SU-DHL-6 (cell line): ENCODE data around the gene IFT52.
A peak's percentile ranks its signal among the peaks of the same experiment; 100 is the strongest.

Experiments
- H2AFZ ChIP-seq: fragments of 200-600 bp; sonication (generic); 2 replicates; pipeline ENCODE4 v1.6.1; 2014; ENCODE audit warnings: low read depth, mild to moderate bottlenecking, moderate library complexity, mixed read lengths, antibody characterized with exemption, low read length; ENCODE audit not compliant: severe bottlenecking
- H3F3A ChIP-seq: fragments of 200-600 bp; shearing (Covaris generic); 2 replicates; pipeline ENCODE4 v1.6.0; 2016; ENCODE audit warnings: antibody characterized with exemption, mild to moderate bottlenecking; ENCODE audit not compliant: insufficient read depth
- H3K27ac ChIP-seq: fragments of 200-600 bp; sonication (generic); 2 replicates; pipeline ENCODE4 v1.5.1; 2016; ENCODE audit warnings: low read depth, mild to moderate bottlenecking, low read length, moderate library complexity, mixed read lengths
- H3K27me3 ChIP-seq: fragments of 200-600 bp; sonication (generic), shearing (Covaris generic); 2 replicates; pipeline ENCODE4 v1.6.0; 2014; ENCODE audit warnings: mild to moderate bottlenecking, low read length
- H3K36me3 ChIP-seq: fragments of 200-600 bp; sonication (generic); 2 replicates; pipeline ENCODE4 v1.6.1; 2014; ENCODE audit warnings: mild to moderate bottlenecking, low read length, mixed read lengths
- H3K4me2 ChIP-seq: fragments of 300-600, 200-600 bp; shearing (Covaris generic), sonication (generic); 2 replicates; pipeline ENCODE4 v1.6.0; 2014; ENCODE audit warnings: low read length, low read depth, mild to moderate bottlenecking; ENCODE audit not compliant: poor library complexity, severe bottlenecking
- H3K4me3 ChIP-seq: fragments of 200-600 bp; sonication (generic); 2 replicates; pipeline ENCODE4 v1.5.1; 2014; ENCODE audit warnings: antibody characterized with exemption, low read length, mild to moderate bottlenecking, mixed read lengths; ENCODE audit not compliant: insufficient read depth, poor library complexity, severe bottlenecking
- H3K79me2 ChIP-seq: fragments of 200-600 bp; sonication (generic); 2 replicates; pipeline ENCODE4 v1.6.1; 2014; ENCODE audit warnings: mild to moderate bottlenecking, low read length, moderate library complexity; ENCODE audit not compliant: insufficient read depth
- H3K9ac ChIP-seq: fragments of 200-600 bp; sonication (generic); 2 replicates; pipeline ENCODE4 v1.7.0; 2014; ENCODE audit warnings: mild to moderate bottlenecking, low read length
- H3K9me2 ChIP-seq: fragments of 200-600 bp; sonication (generic); replicated peaks from 2 replicates; pipeline ENCODE4 v1.6.1; 2014; ENCODE audit warnings: low read length; ENCODE audit not compliant: insufficient read depth
- H3K9me3 ChIP-seq: fragments of 200-600 bp; sonication (generic); 2 replicates; pipeline ENCODE4 v1.6.1; 2014; ENCODE audit warnings: low read length, mixed read lengths; ENCODE audit not compliant: insufficient read depth
- H4K20me1 ChIP-seq: fragments of 200-600 bp; sonication (generic); 2 replicates; pipeline ENCODE4 v1.6.1; 2014; ENCODE audit warnings: low read depth, mild to moderate bottlenecking, antibody characterized with exemption, low read length, moderate library complexity, mixed read lengths
- CTCF ChIP-seq: fragments of 200-600 bp; sonication (generic); IDR thresholded peaks from one replicate; pipeline ENCODE4 v1.5.1; 2017; ENCODE audit warnings: antibody characterized with exemption, mild to moderate bottlenecking, low read length, moderate library complexity; ENCODE audit not compliant: insufficient read depth, poor library complexity, severe bottlenecking
- EZH2phosphoT487 ChIP-seq: fragments of 200-600 bp; sonication (generic), shearing (Covaris generic); conservative IDR thresholded peaks from 2 replicates; pipeline ENCODE4 v1.6.1; 2018; ENCODE audit warnings: mild to moderate bottlenecking, antibody characterized with exemption, low read length, moderate library complexity, mixed read lengths

Gene IFT52

GRCh38 chr20:43676368-43676767, 85.6 kb downstream of the IFT52 start:
- H3K9me2 ChIP-seq = no peaks in the 10 kb centered on the region
- H3K79me2 ChIP-seq = peaks cover 84% of the 10 kb centered on the region
- H2AFZ ChIP-seq = no peak overlapping the region
- H3F3A ChIP-seq = peaks cover 24% of the 10 kb centered on the region
- H3K9me3 ChIP-seq = no peaks in the 10 kb centered on the region
- no peak overlapping the region for H3K9ac ChIP-seq
- H3K36me3 ChIP-seq = peaks cover 12% of the 10 kb centered on the region; the same call in 1 of the 2 replicates
- H3K4me2 ChIP-seq = no peak overlapping the region
- no peak overlapping the region for H3K4me3 ChIP-seq
- no peaks in the 10 kb centered on the region for H3K27me3 ChIP-seq
- no peaks in the 10 kb centered on the region; the same call in 1 of the 2 replicates for H4K20me1 ChIP-seq
- TF ChIP-seq CTCF (no peak), EZH2phosphoT487 (no peak)
- no peak overlapping the region for H3K27ac ChIP-seq

GRCh38 chr20:43680981-43681380, 90.2 kb downstream of the IFT52 start:
- H4K20me1 ChIP-seq = no peaks in the 10 kb centered on the region
- H3K27me3 ChIP-seq = no peaks in the 10 kb centered on the region
- H3K79me2 ChIP-seq = peaks cover 58% of the 10 kb centered on the region
- no peaks in the 10 kb centered on the region for H3K9me2 ChIP-seq
- H2AFZ ChIP-seq = no peak overlapping the region
- H3K36me3 ChIP-seq = peaks cover 8% of the 10 kb centered on the region
- H3K9me3 ChIP-seq = no peaks in the 10 kb centered on the region
- H3K9ac ChIP-seq = peak overlapping the region; percentile 64
- peak overlapping the region; percentile 14 for H3K4me3 ChIP-seq
- H3K4me2 ChIP-seq = peak overlapping the region; percentile 63
- H3K27ac ChIP-seq = peak overlapping the region; percentile 97
- TF ChIP-seq EZH2phosphoT487 = no peak
- TF ChIP-seq CTCF = no peak
- peaks cover 37% of the 10 kb centered on the region for H3F3A ChIP-seq

GRCh38 chr20:43681468-43681942, 90.8 kb downstream of the IFT52 start:
- Histone ChIP-seq H3K27ac (peak overlapping the region; percentile 97), H3K79me2 (peaks cover 58% of the 10 kb centered on the region), H3K9me3 (no peaks in the 10 kb centered on the region), H3F3A (peaks cover 37% of the 10 kb centered on the region), H3K9ac (peak overlapping the region; percentile 64), H3K27me3 (no peaks in the 10 kb centered on the region), H3K4me2 (peak overlapping the region; percentile 63), H3K4me3 (peak overlapping the region; percentile 19), H2AFZ (no peak overlapping the region), H3K36me3 (peaks cover 9% of the 10 kb centered on the region), H4K20me1 (no peaks in the 10 kb centered on the region), H3K9me2 (no peaks in the 10 kb centered on the region)
- no peak for TF ChIP-seq CTCF
- no peak for TF ChIP-seq EZH2phosphoT487
